GM23248 (cell line): ENCODE measurements around the gene CLCN4.

Experiments used
- EZH2 ChIP-seq: fragments of 200-600 bp; sonication (generic); IDR thresholded peaks from 2 replicates; pipeline ENCODE4 v1.6.1; 2018; ENCODE audit warnings: antibody characterized with exemption, mild to moderate bottlenecking; ENCODE audit not compliant: insufficient read depth, poor library complexity, severe bottlenecking
- EZH2phosphoT487 ChIP-seq: fragments of 200-600 bp; sonication (generic); IDR thresholded peaks from 2 replicates; pipeline ENCODE4 v1.6.1; 2018; ENCODE audit warnings: antibody characterized with exemption, moderate library complexity, mild to moderate bottlenecking, low read depth; ENCODE audit not compliant: insufficient read depth

DNA sequence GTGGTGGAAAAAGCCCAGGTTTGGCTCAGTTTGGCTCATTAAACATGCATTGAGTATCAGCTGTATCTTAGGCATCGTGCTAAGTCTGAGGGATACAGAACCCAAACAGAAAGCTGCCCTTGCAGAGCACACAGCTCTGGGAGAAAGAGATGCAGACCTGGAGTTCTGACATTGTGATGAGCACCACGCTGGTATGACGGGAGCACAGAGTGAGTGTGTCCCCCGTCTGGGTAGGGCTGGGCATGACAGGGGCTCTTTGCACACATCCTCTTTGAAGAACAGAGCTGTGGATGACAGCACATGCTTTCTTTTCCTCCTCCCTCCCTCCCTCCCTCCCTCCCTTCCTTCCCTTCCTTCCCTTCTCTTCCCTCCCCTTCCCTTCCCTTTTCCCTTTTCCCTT, 52.2 kb downstream of the CLCN4 start:
- TF ChIP-seq EZH2 = no peak
- no peak for TF ChIP-seq EZH2phosphoT487
